AG08396 (cell line): Measurements from ENCODE around the gene HES1.

ENCODE experiments used
- DNase-seq: peaks from one replicate; pipeline ENCODE4 v3.0.0; 2012; ENCODE audit warnings: low spot score, mixed read lengths

The HES1 gene

GRCh38 chr3:194167480-194168282 is 31.7 kb downstream of the HES1 start:
- DNase-seq = no peak

GRCh38 chr3:194168994-194169393 is 33.0 kb downstream of the HES1 start:
- no peak for DNase-seq

- no peak for DNase-seq
Measured at GRCh38 chr3:194169595-194169994, 33.6 kb downstream of the HES1 start.

- no peak for DNase-seq
Measured at GRCh38 chr3:194170793-194171192, 34.8 kb downstream of the HES1 start.

- DNase-seq = no peak
Measured at GRCh38 chr3:194174406-194174805, 38.5 kb downstream of the HES1 start.

- DNase-seq = no peak
Measured at GRCh38 chr3:194174980-194175379, 39.0 kb downstream of the HES1 start.

- DNase-seq = no peak
Measured at GRCh38 chr3:194176274-194176991, 40.5 kb downstream of the HES1 start.

- DNase-seq = no peak
Measured at GRCh38 chr3:194177141-194177540, 41.2 kb downstream of the HES1 start.

GRCh38 chr3:194178128-194178527 is 42.2 kb downstream of the HES1 start:
- no peak for DNase-seq

- DNase-seq = no peak
Measured at GRCh38 chr3:194178669-194179068, 42.7 kb downstream of the HES1 start.

- no peak for DNase-seq
Measured at GRCh38 chr3:194180570-194180969, 44.6 kb downstream of the HES1 start.

GRCh38 chr3:194181612-194182529 is 45.9 kb downstream of the HES1 start:
- DNase-seq = no peak

GRCh38 chr3:194183271-194183670 is 47.3 kb downstream of the HES1 start:
- DNase-seq = no peak

GRCh38 chr3:194184265-194184751 is 48.4 kb downstream of the HES1 start:
- DNase-seq = no peak

GRCh38 chr3:194184801-194185200 is 48.9 kb downstream of the HES1 start:
- DNase-seq = no peak

GRCh38 chr3:194185221-194185620 is 49.3 kb downstream of the HES1 start:
- DNase-seq = no peak

GRCh38 chr3:194187233-194187944 is 51.4 kb downstream of the HES1 start:
- DNase-seq = no peak
